NOMO-1 treated with DMSO at 0.1 percent for 48 hours (cell line): ENCODE results near the gene SERINC3.
A peak's percentile ranks its signal among the peaks of the same experiment; 100 is the strongest.
"Not testable (repeated sequence)": the region's sequence is repeated elsewhere in the genome, so short reads cannot be mapped to it uniquely, and the experiment has no call there.

ENCODE experiments used
- DNase-seq: peaks from one replicate; lab custom pipeline; 2025; ENCODE audit not compliant: unreplicated experiment; lab: John Stamatoyannopoulos, UW

SERINC3 gene

DNA sequence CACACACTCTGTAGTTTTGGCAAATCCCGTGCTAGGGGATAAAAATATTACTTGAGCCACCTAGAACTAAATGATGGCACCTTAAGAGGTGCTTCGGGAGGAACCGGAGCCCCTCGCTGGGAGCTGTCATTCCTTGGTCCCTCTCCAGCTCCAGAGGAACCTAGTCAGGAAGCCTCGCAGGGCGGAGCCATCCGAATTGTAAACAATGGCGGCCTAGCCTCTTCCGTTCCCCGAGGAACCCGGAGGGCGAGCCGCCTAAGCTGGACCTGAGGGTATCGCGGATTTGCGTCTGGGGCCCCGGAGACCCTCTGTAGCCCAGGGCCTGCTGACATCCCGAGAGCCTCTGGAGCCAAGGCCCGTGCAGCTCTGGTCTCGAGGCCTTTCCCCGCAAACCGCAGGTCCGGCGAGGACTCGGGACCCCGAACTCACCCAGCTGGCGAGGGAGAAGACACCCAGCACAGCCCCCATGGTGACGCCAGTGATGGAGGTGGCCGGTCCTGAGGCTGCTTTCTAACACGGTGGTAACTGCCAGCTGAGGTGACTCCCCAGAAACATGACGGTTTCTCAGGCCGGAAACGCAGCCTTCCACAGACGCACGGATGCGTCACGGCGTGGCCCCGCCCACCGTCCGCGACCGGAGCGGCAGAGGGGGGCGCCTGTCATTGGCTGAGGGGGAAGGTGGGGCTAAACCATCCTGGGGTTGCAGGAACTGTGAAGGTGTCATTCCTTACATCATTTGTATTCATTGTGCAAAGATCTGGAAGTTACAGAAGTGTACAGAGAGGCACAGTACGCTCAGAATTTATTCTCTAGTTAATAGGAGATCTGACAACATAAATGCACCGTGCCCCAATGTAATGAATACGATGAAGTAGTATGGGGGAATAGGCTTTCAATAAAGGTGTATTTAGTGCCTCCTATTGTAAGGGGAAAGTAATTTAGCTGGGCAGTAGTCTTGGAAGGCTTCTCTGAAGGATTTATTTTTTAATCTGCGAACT is at the start of gene SERINC3:
SERINC3 (minus strand) TSS at position 587 of the 998 bp plus-strand sequence; CDS start at position 468, 119 bp downstream.
- DNase-seq, result peak; percentile 94

GRCh38 chr20:44571362-44571988 is 49.6 kb upstream of the SERINC3 start:
- DNase-seq, result no peak

- no peak for DNase-seq
These were observed 48.5 kb upstream of the SERINC3 start for GRCh38 chr20:44570367-44570766.

- DNase-seq, result no peak
These were observed 44.9 kb upstream of the SERINC3 start for GRCh38 chr20:44566811-44567210.

- no peak for DNase-seq
These were observed 44.1 kb upstream of the SERINC3 start for GRCh38 chr20:44566018-44566417.

GRCh38 chr20:44561876-44562275 is 40.0 kb upstream of the SERINC3 start:
- DNase-seq, result no peak

- not testable (repeated sequence) for DNase-seq
These were observed 38.9 kb upstream of the SERINC3 start for GRCh38 chr20:44560818-44561217.

DNA sequence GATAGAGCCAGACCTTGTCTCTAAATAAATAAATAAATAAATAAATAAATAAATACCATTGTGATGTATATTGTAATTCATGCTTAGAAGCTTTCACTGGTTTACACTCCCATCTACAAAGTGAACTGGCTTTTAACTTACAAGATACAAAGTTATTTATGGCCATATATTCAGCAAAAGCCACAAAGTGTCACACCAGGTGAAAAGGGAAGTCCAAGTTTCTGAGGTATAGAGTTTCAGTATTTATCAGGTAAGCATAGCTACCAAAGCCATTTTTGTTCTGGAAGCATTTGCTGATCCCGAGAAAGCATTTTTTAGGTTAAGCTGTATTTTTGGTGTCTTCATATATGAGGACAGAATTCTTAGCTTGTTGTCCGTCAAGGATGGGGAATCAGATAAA is 38.4 kb upstream of the SERINC3 start:
- DNase-seq, result no peak

- no peak for DNase-seq
These were observed 37.4 kb upstream of the SERINC3 start for GRCh38 chr20:44559302-44559701.

- DNase-seq, result no peak
These were observed 31.4 kb upstream of the SERINC3 start for GRCh38 chr20:44552950-44553908.

DNA sequence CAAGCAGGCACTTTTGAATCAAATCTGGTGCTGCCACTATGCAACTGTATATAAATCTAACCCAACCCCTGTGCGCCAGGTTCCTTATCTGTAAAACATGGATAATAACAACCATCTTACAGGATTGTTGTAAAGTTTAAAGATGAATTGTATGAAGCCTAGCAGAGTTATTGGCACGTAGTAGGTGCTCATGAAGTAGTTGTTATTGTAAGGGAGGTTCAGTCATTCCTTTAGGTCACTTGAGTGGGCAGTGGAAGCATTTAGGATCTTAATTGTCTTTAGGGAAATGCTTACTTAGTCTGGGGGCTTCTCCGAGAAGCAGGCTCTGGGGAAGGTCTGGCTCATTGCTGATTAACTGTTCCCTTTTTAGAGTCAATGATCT is 30.7 kb upstream of the SERINC3 start:
- DNase-seq, result no peak

- DNase-seq, result no peak
These were observed 30.2 kb upstream of the SERINC3 start for GRCh38 chr20:44552050-44552449.

DNA sequence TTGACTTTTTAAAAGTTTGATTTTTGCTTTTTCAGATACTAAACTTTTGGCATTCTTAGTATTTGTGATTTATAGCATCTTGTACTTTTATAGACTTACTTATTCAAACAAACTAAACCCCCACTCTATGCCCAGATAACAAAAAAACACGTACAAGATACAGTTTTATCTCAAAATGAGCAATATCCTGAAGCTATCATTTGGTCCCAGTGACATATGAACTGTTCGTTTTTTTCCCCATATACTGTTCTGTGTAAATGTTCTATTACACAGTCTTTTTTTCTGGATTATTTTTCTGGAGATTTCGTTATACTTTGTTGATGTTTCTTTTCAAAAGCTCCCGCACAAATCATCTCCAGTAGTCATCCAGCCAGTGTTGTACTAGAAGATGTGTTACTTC is 27.3 kb upstream of the SERINC3 start:
- no peak for DNase-seq

GRCh38 chr20:44547419-44547818 is 25.5 kb upstream of the SERINC3 start:
- DNase-seq, result no peak

GRCh38 chr20:44544263-44544662 is 22.4 kb upstream of the SERINC3 start:
- DNase-seq, result no peak

- no peak for DNase-seq
These were observed 21.5 kb upstream of the SERINC3 start for GRCh38 chr20:44543358-44543757.

- peak; percentile 72 for DNase-seq
These were observed 21.0 kb upstream of the SERINC3 start for GRCh38 chr20:44542890-44543289.

GRCh38 chr20:44541992-44542391 is 20.1 kb upstream of the SERINC3 start:
- no peak for DNase-seq

GRCh38 chr20:44540834-44541233 is 19.0 kb upstream of the SERINC3 start:
- no peak for DNase-seq

DNA sequence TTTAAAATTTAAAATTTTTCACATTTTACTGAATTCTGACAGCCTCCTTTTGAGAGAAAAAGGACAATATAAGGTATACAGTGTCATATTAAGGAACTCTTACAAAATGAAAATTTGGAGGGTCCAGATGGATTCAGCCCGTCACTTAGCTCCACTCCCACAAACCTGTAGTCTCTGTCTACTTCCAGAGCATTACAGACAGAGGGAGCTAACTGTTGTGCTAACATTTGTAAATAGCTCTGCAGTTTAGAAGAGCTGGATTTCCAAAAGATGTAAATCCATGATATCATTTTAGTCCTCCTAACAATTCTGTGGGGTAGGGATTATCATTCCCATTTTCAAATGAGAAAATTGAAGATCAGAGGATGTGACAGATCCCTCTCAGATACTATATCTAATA is 16.1 kb upstream of the SERINC3 start:
- no peak for DNase-seq

- peak; percentile 46 for DNase-seq
These were observed 14.3 kb upstream of the SERINC3 start for GRCh38 chr20:44536175-44536574.
